K562 (cell line): ENCODE measurements around the gene VAPB. TPM values are rescaled to one million over a fixed set of nuclear protein-coding genes. Genes with fewer than 3 reads are reported as not detected.

Source experiments
- ATAC-seq: fragments of 200-7000 bp; cut with Tn5 transposase; 3 replicates; pipeline ENCODE4 v1.9.1; 2020; ENCODE audit warnings: moderate library complexity
- BruUV-seq: library from RNA; stranded (reverse); fragments of 400-500 nt; replicated peaks from 2 replicates; lab custom pipeline; 2021; lab: Mats Ljungman, UMichigan
- CTCF ChIA-PET: fragments of 300-600 bp; formaldehyde crosslinking; extraction: SDS; loops from one replicate; lab custom pipeline; 2021; ENCODE audit warnings: low intra/inter-chr PET ratio; lab: Yijun Ruan, JAX
- POLR2A ChIA-PET: fragments of 300-600, 350-650 bp; sonication (Branson Sonifier 250); formaldehyde crosslinking; extraction: SDS; loops from one replicate; lab custom pipeline; 2021; ENCODE audit warnings: antibody characterized with exemption, inconsistent platforms; lab: Yijun Ruan, JAX
- DNase-seq, 4 experiments: peaks; one replicate each; pipeline versions ENCODE4 v3.0.0 to v3.0.0-alpha.2; 2011 to 2018; ENCODE audit warnings: low spot score in 3 of 4, mixed read lengths in 3 of 4; ENCODE audit errors: extremely low read depth in 1 of 4
- FAIRE-seq: peaks from 2 replicates; lab custom pipeline; 2011; peaks lifted over from hg19 to GRCh38; lab: Jason Lieb, UNC
- H2AFZ ChIP-seq: 2 replicates; pipeline ENCODE4 v1.6.0; 2011; ENCODE audit warnings: low read depth, low read length, control low read depth, inconsistent platforms
- H3K27ac ChIP-seq: fragments of 200-600 bp; 3 replicates; pipeline ENCODE4 v1.8.0; 2011; ENCODE audit warnings: low read depth, mild to moderate bottlenecking, control low read depth, inconsistent platforms, low read length, moderate library complexity, mixed read lengths; ENCODE audit errors: extremely low read depth
- H3K27me3 ChIP-seq, 2 experiments: fragments of 300-600 bp in 1 of 2; 2 replicates in 1 of 2; 3 replicates in 1 of 2; pipeline versions ENCODE4 v1.6.0 to v1.8.0; 2011; ENCODE audit warnings: inconsistent platforms in 2 of 2, low read length in 2 of 2, mild to moderate bottlenecking in 1 of 2, mixed read lengths in 1 of 2, moderate library complexity in 1 of 2; ENCODE audit not compliant: control insufficient read depth in 2 of 2, insufficient read depth in 2 of 2
- H3K36me3 ChIP-seq: fragments of 300-600 bp; 3 replicates; pipeline ENCODE4 v1.8.0; 2011; ENCODE audit warnings: mild to moderate bottlenecking, low read length, inconsistent platforms; ENCODE audit not compliant: control insufficient read depth, insufficient read depth
- H3K4me1 ChIP-seq, 2 experiments: fragments of 200-600 bp in 1 of 2; replicated peaks in 1 of 2; 2 replicates in 1 of 2; 3 replicates in 1 of 2; pipeline versions ENCODE4 v1.5.1 to v1.8.0; 2011; ENCODE audit warnings: inconsistent platforms in 2 of 2, low read length in 2 of 2, mild to moderate bottlenecking in 1 of 2, mixed read lengths in 1 of 2, moderate library complexity in 1 of 2; ENCODE audit not compliant: control insufficient read depth in 2 of 2, insufficient read depth in 2 of 2
- H3K4me2 ChIP-seq: 2 replicates; pipeline ENCODE4 v1.6.1; 2011; ENCODE audit warnings: low read length, control low read depth, inconsistent platforms, mixed read lengths; ENCODE audit not compliant: insufficient read depth
- H3K4me3 ChIP-seq: fragments of 200-600 bp; sonication (generic), shearing (Covaris generic); 2 replicates; pipeline ENCODE4 v1.5.1; 2016; ENCODE audit warnings: control low read depth, inconsistent platforms
- H3K79me2 ChIP-seq: fragments of 200-600 bp; 3 replicates; pipeline ENCODE4 v1.8.0; 2011; ENCODE audit warnings: low read length, inconsistent platforms; ENCODE audit not compliant: control insufficient read depth, insufficient read depth
- H3K9ac ChIP-seq, 2 experiments: 2 replicates each; pipeline versions ENCODE4 v1.6.0 to v1.6.1; 2011; ENCODE audit warnings: low read depth in 2 of 2, low read length in 2 of 2, control low read depth in 1 of 2, inconsistent platforms in 1 of 2, mild to moderate bottlenecking in 1 of 2, mixed read lengths in 1 of 2; ENCODE audit not compliant: insufficient read depth in 1 of 2
- H3K9me1 ChIP-seq: one replicate; pipeline ENCODE4 v1.6.0; 2011; ENCODE audit warnings: inconsistent platforms, mild to moderate bottlenecking, low read length, moderate library complexity; ENCODE audit not compliant: control insufficient read depth, insufficient read depth
- H3K9me3 ChIP-seq: replicated peaks from 2 replicates; pipeline ENCODE4 v1.5.1; 2011; ENCODE audit warnings: low read depth, low read length, inconsistent platforms; ENCODE audit not compliant: control insufficient read depth, insufficient read depth
- H4K20me1 ChIP-seq: replicated peaks from 2 replicates; pipeline ENCODE4 v1.6.1; 2011; ENCODE audit warnings: low read length, inconsistent platforms, mixed read lengths; ENCODE audit not compliant: control insufficient read depth, insufficient read depth
- HMGN3 ChIP-seq: IDR thresholded peaks from 2 replicates; pipeline ENCODE4 v1.6.1; 2011; ENCODE audit warnings: borderline replicate concordance, low read depth, mild to moderate bottlenecking, mixed read lengths, low read length; ENCODE audit not compliant: insufficient read length; ENCODE audit errors: extremely low read depth
- KDM1A ChIP-seq, 2 experiments: fragments of 450-650 bp; IDR thresholded peaks; 2 replicates each; pipeline ENCODE4 v1.6.1; 2016; ENCODE audit warnings: mild to moderate bottlenecking in 2 of 2
- LARP7 ChIP-seq: fragments of 450-650 bp; IDR thresholded peaks from 2 replicates; pipeline ENCODE4 v1.6.1; 2016
- RCOR1 ChIP-seq, 2 experiments: IDR thresholded peaks; 2 replicates each; pipeline ENCODE4 v1.6.1; 2012; ENCODE audit warnings: low read depth in 2 of 2, low read length in 2 of 2, borderline replicate concordance in 1 of 2, improper control_type of control experiment in 1 of 2
- ZNF407 ChIP-seq: fragments of 450-650 bp; IDR thresholded peaks from 2 replicates; pipeline ENCODE4 v1.6.1; 2016; ENCODE audit warnings: low read depth
- WGBS: fragments of 100-300 bp; shearing (Covaris generic); methylation state at CpG from one replicate; pipeline ENCODE4 v1.1.6; 2016; ENCODE audit warnings: low coverage, mixed read lengths; ENCODE audit not compliant: insufficient coverage; ENCODE audit errors: missing lambda C conversion rate; 5-methylcytosine and 5-hydroxymethylcytosine counted together
- in situ Hi-C: fragments of 300-500 bp; cut with MboI; formaldehyde crosslinking; loops from 4 replicates; pipeline ENCODE4 v1.15.0; 2018; ENCODE audit warnings: inconsistent platforms, mixed read lengths
- intact Hi-C: fragments of 100-400 bp; cut with micrococcal nuclease; formaldehyde crosslinking; loops from 2 replicates; pipeline ENCODE4 v1.14.2; 2022
- polyA plus RNA-seq, 8 experiments: library from polyadenylated mRNA; depleted of rRNA in 4 of 8; stranded (reverse) in 5 of 8; unstranded in 3 of 8; fragments of >200 nt; fragmentation: Nextera tagmentation in 2 of 8; fragmentation: Illumina TruSeq in 1 of 8; extraction: Ambion mirVana in 2 of 8; extraction: Trizol in 1 of 8; gene quantifications; 2 replicates each; pipeline versions ENCODE4 v1.2.1 to v1.2.3, GENCODE V29; 2011 to 2014; ENCODE audit warnings: inconsistent platforms in 1 of 8, missing spikeins in 1 of 8
- total RNA-seq, 7 experiments: library from RNA; depleted of rRNA in 6 of 7; stranded (reverse); fragments of >200 nt in 6 of 7; fragmentation: Illumina TruSeq in 2 of 7; extraction: Trizol in 2 of 7; gene quantifications; 2 replicates each; pipeline versions ENCODE4 v1.2.1 to v1.2.3, GENCODE V29; 2011 to 2021; ENCODE audit warnings: low replicate concordance in 1 of 7

The VAPB gene
- total and polyA plus RNA-seq, 9 of the 15 experiments (the other 6 are each of a cell fraction or from before 2014, with no cell fraction given): 3.4 to 51.0 (median 27.9) TPM

- Histone ChIP-seq H3K4me3 (no peak overlapping the region), H3K27me3 (no peaks in the 10 kb centered on the region), H3K4me1 (peaks cover 10 to 27% of the 10 kb centered on the region in 2 experiments), H4K20me1 (peaks cover 41% of the 10 kb centered on the region), H3K4me2 (no peak overlapping the region), H3K9me1 (no peaks in the 10 kb centered on the region), H3K36me3 (peaks cover 15% of the 10 kb centered on the region; the same call in 2 of the 3 replicates), H3K9me3 (no peaks in the 10 kb centered on the region), H2AFZ (no peak overlapping the region), H3K9ac (no peak overlapping the region), H3K27ac (peak overlapping the region; percentile 66; the same call in 1 of the 3 replicates), H3K79me2 (peaks cover 99% of the 10 kb centered on the region)
- WGBS: 17% methylated on average over 4 of the region's 4 CpGs
- CTCF ChIA-PET: no interaction called here
- POLR2A ChIA-PET: interaction anchor here (0.6 to 1.2 kb wide), 4 partner anchors 14 to 491 kb away, joined by 3 to 4 read pairs (median 4); no protein-coding TSS in a partner anchor
- BruUV-seq: no TSS peak
- intact Hi-C loops: no loop called here
- TF ChIP-seq KDM1A (IDR thresholded peaks at IDR 0.05) (0 out of 4 replicates have a peak, but pooled peaks of 1 of the 2 experiments have one; percentile 17), HMGN3 (no peak), RCOR1 (IDR thresholded peaks at IDR 0.05; ENCODE audit: borderline replicate concordance in 1 of 2, low read depth in 2 of 2, low read length in 2 of 2) (peak in 1 of 2 experiments; percentile 52; a peak in 1 of 4 replicates), LARP7 (no peak), ZNF407 (no peak)
- DNase-seq: no peak
- in situ Hi-C loops: no loop called here
- FAIRE-seq: no peak
- ATAC-seq: no peak; the same call in 2 of the 3 replicates
Observed at GRCh38 chr20:58406422-58407001, 17.5 kb downstream of the VAPB start.
